T-helper 1 cell (primary cell): ENCODE data around the gene VWF.

Experiments
- DNase-seq, 5 donors: peaks; one replicate each; pipeline ENCODE4 v3.0.0-alpha.2; 2012 to 2020

VWF gene

DNA sequence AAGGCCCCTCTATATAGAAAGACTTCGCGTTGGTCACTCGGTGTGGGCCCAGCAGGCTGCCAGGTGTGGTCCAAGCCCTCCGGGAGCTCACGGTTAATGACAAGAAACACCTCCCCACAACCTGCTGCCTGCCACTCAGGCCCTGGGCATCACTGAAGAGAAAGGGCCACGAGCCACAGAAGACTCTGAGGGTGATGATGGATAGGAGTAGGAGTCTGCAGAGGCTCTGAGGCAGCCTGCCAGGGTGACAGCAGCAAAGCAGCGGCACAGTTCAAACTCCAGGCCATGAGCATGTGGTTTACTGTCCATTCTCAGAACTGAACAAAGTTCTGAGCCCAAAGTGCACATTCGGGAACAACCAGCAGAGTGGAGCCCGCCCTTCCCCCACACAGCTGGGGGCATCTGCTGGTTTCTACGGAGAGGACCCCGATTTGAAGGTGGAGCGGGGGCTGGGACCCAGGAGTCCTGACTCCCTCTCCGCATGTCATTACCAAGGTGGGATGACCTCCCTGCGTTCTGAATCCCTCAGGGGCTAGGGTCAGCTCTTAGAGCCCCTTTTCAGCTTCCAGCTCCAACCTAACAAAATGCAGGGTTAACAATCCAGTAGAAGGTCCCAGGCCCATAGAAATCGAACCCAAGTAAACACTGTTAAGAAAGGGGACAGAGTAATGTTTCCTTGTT, 65.8 kb downstream of the VWF start:
- DNase-seq: no peak

DNA sequence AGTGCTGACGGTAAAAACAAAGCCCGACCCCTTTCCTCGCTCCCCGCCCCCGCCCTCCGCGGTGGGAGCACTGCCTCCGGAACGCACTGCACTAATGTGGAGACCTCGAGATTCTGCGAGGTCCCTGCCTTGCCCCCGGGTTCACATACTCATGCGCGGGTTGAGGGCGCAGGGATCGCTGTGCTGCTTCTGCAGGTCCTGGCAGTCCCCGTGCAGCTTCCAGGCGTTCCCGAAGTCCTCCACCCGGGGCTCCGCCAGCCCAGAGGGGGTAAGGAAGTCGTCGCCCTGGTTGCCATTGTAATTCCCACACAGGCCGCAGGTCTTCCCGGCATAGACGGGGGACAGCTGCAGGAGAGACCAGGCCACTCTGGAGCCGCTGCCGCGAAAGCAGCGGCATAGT, 66.8 kb downstream of the VWF start:
- no peak for DNase-seq

DNA sequence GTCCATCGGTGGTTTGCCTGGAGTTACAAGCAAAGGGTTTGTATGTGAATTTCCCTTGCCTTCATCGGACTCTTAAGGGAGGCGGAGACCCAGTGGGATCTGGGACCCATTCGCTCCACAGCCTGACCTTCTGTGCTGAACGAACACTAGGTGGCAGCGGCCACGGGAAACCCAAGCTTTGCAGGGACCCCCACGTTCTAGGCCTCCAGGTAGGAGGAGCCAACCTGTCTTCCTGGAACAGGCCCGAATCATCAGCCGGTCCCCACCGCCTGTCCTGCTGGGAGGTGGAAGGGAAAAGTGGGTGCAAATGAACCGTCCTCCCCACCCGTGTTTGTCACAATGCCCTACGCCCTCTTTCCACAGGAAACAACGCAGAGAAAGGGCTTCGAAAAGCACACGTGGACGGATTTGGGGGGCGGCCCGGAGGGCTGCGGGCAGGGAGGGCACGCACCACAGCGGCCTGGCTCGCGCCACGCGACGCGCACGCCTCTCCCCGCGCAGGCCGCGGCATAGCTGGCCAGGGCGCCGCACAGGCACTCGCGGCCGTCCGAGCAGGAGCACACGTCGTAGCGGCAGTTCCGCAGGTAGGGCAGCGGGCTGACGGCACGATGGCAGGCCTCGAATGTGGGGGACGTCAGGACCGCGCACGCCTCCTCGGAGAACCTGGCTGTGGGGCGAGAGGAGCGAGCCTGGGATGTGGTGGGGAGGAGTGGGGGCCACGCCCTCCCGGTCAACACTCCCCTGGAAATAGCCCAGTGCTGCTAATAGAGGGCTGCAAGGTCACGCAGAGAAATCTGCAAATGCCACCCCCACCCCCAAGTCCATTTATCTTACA, 67.8 kb downstream of the VWF start:
- DNase-seq: no peak

DNA sequence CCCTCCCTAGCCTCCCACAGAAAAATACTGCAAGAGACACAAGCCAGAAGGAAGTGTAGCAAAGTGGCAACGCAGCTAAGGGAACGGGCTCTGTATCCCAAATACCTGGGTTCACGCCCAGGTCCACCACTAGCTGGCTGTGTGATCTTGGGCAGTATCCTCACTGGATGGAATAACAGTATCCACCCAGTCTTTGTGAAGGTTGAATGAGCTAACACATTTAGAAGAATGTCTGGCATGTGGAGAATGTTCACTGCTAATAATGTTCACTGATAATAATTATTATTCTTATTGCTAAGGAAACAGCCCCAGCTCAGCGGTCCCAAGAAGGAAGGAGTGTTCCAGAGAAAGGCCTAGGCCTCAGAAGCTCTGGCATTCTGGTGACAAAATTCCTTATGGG, 70.9 kb downstream of the VWF start:
- DNase-seq: no peak

DNA sequence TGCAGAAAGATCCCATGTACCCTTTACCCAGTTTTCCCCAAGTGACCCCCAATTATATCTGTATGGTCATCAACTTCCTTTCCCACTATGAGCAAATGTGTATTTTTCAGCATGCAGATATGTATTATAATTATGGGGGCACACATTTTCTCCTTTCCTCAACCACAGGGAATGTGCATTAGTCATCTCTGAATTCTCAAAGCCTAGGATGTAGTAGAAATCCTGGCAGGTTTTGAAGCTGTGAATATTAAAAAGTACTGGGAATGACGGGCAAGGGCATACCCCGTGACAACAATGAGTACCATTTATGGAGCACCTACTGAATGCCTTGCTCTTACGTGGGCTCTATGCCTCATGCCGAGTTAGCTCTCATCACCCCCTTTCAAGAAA, 71.5 kb downstream of the VWF start:
- no peak for DNase-seq

DNA sequence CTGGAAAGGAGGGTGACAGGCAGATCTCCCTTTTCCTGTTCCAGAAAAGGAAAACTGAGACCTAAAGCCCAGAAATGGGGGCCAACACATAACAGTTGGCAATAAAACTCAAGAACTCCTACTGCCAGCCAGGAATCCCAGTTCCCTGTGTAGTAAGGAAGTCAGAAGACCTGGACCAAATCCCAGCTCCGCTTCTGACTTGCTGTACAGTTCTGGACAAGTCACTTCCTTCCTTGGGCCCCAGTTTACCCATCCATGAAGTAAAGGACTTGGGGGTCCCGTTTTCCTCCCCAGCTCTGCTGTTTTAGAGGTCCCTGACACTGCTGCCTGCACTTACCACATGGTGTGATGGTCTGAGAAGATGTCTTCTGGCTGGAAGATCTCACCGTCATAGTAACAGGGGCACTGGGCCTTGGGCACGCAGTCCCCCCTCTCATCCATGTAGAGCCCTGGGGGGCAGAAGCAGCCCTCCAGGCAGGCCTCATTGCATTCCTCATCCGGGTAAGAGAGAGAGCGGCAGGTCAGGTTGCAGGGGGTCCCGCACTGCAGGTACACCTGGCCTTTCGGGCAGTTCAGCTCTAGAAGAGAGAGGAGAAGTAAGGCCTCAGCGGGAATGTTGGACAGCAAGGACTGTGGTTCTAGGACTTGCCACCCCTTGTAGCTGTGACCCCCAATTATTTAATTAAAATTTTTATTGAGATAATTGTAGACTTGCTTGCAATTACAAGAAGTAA, 72.1 kb downstream of the VWF start:
- DNase-seq: no peak

DNA sequence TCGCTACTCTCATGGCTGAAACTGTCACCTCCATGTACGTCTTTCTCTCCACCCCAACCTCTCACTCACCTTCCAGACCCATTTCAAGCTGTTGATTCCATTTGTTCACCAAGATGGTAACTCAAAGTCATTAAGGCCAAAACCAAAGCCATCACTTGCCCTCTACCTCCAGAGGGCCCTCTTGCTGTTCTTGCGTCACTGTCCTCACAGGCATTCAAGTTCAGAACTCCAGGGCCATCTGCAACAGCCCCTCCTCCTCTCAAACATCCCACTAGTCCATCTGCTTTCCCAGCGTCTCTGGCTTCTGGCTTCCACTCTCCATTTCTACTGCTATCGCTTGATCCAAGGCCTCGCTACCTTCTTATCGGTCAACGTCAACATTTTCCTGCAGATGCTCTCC, 74.5 kb downstream of the VWF start:
- DNase-seq: no peak

DNA sequence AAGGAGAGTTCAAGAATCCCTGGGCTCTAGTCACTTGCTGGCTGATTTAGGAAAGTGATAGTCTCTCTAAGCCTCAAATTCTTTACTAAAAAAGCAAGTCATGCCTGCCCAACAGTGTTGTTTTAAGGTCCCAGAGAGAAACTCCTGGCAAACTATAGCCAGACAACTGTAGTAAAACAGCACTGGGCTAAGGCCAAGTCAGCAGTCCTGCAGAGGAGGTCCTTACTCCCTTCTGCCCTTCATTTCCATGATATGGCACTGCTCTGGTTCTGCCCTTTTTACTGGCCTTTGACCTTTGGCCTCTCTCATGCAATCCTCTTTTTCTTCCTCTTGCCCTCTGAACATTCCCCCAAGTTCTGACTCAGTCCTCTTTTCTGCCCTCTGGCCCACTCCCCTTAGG, 74.9 kb downstream of the VWF start:
- no peak for DNase-seq

DNA sequence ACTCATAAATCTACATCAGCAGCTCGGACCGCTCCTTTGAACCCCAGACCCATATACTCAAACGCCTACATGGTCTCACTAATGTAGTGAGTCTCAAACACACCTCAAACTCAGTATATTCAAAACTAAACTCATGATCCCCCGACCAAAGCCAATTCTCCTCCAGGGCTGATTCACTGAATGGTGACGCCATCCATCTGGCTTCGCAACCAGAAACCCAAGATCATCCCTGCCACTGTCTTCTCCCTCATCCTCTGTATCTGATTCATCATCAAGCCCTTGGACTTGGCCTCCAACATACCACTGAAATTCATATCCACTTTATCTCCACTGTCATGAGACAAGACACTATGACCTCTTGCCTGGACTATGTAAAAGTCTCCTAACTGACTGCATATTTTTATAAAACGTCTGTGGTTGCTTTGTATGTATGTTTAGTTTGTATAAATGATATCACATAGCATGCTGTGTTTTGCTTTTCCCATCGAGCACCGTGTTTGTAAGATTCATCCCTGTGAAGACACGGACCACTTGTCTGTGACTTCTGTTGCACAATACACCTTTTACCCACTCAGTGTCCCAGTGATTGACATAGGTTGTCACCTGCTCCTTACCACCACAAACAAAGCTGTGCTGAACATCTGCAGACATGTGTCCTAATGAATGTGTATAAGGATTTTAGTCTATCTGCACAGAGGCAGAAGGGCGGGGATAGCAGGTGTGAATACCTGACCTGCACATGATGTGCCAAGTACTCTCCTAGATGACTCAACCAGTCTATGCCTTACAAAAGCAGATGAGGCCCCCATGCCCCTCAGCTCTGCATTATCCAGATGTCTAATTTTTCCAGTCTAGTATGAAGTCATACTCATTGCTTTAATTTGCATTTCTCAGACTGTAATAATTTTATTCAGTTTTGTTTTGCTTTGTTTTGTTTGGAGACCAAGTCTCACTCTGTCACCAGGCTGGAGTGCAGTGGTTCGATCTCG, 76.9 kb downstream of the VWF start:
- DNase-seq: no peak

DNA sequence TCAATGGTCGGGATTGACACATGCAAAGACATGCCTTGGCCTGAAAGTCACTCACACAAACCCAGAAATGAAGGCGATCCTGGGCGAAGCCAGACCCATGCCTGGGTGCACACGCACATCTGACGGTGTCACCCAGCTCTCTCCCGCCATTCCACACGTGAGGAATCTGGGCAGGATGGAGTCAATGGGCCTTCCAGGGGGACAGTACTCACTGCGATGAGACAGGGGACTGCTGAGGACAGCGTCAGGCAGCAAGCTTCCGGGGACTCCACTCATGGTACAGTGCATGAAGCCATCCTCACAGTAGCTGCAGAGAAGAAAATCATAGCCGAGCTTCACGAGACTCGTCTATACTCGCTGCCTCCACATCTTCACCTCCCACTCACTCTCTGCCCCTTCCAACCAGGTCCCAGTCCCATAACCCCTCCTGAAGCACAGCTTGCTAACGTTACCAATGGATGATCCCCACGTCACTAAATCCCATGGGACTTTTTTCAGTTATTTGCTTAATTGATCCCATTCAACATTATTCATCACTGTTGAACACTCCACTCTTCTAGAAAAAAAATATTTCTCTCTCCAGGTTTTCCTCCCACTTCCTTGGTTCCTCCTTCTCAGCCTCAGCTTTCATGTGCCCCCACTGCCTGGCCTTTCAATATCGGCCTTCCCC, 77.8 kb downstream of the VWF start:
- no peak for DNase-seq

DNA sequence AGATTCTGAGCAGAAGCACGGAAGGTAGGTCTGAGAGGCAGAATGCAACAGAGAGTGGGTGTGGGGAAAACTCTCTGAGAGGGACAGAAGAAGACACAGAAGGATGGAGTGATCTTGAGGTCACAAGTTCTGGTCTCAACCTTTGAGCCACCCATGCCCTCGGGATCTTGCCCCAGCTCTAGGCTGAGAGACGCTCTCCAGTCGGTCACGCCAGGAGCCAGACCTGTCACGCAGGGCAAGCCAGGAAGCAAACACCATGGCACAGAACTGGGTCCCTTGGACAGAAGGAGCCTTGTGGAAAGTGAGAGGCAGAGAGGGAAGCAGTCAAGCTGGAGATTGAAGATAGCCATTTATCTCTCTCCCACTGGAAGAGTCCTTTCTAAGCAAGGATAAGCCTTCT, 79.0 kb downstream of the VWF start:
- no peak for DNase-seq

DNA sequence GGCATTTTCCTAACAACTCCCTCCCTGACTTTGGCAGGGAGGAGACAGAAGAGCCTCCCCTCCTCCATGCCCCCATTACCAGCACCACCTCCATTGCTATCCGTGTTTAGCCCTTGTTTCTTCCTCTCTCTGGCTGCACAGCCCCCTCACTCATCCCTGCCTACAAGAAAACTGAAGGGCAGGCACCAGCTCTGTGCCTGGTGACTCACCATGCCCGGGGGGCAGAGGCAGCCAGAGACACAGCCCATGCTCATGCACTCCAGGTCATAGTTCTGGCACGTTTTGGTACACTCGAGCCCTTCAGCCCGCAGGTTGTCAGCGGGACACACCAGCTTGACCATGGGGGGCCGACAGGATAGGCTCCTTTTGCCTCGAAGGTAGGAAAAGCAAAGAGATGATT, 80.4 kb downstream of the VWF start:
- DNase-seq: no peak

DNA sequence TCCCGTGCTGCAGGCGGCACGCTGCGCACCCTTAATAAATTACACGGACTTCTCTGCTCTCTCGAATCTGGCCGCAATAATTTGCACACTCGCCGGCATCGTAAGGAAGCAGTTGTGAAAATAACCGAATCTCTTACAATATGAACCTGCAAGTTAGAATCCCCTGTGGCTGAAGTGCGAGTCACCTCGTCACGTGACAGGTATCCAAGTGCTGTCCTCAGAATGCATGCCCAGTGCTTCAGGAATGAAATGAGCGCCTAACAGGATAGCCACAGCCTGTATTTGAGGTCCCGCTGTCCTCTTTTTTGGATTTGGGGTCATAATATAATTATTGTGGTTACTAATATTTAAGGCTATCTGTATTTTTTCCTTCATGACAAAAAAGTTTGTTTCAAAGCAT, 82.0 kb downstream of the VWF start:
- DNase-seq: no peak

DNA sequence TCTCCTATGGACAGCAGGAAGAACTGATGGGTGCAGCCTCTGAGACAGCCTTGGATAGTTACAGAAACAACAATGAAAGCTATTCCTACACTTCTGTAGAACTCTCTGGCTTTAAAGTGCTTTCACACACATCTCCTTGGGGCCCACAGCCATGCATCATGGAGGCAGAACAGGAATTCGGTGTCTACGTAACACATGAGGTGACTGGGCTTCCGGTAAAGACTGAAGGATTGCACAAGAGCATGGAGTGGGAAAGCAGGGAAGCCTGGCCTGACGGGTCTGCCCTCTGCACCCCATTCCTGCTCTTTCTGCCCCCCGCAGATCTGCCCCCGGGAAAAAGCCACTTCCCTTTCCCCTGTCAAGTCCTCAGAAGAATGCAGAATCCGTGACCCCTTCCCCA, 82.6 kb downstream of the VWF start:
- DNase-seq: no peak

DNA sequence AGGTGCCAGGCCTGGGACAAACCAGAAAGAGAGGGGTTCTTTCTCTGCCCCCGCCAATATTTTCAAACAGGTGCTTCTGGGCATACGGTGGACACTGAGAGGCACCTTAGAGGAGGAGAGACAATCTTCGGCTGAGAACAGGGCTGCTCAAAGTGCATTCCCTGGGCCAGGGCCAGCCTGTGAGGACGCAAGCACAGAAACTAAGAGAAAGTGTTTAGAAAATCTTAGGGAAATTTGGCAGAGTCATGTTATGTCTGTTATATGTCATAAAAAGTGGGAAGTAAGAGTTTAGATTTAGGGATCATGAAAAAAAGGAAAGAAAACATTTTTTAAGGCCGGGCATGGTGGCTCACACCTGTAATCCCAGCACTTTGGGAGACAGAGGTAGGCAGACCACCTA, 83.7 kb downstream of the VWF start:
- DNase-seq: no peak

DNA sequence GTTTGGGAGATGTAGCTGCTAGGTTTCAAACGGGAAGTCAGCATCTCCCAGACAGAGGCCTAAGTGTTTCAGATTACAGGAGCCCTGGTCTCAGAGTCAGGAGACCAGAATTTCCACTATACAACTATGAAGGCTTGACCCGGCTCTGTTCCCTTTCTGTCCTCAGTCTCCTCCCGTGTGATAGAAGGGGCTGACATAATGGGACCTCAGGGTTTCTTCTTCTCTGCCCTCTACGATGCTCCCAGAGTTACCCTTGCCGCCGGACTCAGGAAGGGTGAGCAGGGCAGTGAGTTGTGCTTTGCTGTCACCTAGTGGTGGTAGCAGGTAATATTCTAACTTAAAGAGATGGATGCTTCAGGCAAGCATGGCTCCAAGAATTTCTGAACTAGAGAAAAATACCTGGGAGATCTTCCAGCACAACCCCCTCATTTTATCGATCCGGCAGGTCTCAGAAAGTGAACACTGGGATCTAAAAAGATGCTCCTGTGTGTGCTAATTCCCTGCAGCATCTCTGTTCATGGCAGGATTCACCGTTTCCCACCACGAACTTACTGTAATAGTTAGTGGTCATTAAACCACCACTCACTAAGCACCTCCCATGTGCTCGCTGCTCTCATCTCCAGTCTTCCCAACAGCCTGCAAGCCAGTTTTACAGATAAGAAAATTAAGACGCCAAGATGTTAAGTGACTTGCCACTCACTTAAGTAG, 84.4 kb downstream of the VWF start:
- peak in 4 of 5 donors; percentile 13 to 48 (median 35) for DNase-seq

DNA sequence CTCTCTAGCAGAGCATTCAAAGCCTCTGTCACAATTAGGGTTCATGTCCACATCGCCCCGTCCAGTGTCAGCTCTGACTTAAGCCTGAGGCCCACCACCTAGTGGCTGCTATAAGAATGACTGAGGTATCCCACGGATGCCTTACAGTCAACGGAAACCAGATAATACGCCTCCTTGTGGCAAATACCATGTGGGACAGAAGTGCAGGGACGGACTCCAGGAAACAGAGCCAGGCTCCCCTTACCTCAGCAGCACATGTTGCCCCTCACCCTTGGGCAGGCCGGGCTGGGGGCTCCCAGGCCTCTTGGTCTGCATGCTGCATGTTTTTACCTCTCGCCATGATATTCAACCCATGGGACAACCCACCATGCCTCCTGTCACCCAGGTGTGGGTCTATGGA, 86.3 kb downstream of the VWF start:
- peak in 2 of 5 donors; percentile 13 to 57 for DNase-seq

DNA sequence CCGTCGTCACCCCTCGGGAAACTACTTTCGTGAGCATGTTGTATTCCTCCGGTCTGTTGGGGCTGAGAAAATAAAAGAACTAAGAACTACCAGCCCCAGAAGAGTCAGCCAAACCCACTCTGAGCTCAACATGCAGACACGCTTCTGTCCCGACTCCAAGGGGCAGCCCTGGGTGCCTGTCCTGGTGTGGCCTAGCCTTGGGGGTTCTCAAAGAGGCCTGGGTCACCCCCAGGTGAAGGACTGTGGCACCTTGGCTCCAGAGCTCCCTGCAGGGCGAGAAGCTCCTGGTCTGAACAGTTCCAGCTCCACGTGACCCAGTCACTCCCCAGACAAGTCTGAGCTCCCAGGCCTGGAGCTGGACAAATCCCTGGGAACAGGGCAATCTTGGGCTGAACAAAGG, 87.0 kb downstream of the VWF start:
- DNase-seq: no peak

DNA sequence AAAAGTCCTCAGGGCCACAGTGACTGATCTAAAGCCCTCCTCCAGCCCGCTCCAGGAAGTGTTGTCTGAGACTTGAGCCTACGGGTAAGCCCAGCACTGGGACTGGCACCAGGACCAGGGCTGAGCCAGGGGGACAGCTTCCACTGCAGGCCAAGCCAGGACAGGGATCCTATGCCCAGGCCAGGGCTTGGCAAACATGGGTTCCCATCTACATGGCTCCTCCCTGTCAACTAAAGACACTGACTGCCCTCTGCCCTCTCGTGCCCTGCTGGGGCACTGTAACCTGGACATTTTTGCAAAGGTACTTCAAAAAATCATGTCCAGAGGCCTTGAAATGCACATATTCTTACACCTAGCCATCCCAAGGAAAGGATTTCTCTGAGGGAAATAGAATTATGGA, 88.0 kb downstream of the VWF start:
- DNase-seq: no peak

DNA sequence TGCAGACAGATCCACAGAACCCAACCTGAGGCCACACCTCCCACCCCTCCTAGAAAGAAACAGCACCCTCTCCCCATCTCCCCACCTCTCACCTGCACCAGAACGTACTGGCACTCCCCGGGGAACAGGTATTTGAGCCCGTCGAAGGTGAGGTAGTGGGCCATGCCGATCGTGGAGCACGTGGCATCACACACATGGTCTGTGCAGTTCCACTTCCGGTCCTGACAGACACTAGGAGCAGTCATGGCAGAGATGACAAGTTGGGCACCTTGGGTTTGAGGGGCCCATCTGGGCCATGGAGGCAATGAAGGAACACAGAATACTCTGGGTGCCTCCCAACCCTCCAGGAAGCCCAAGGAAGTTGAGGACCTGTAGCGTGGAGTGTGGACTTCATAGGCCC, 89.9 kb downstream of the VWF start:
- DNase-seq: no peak

DNA sequence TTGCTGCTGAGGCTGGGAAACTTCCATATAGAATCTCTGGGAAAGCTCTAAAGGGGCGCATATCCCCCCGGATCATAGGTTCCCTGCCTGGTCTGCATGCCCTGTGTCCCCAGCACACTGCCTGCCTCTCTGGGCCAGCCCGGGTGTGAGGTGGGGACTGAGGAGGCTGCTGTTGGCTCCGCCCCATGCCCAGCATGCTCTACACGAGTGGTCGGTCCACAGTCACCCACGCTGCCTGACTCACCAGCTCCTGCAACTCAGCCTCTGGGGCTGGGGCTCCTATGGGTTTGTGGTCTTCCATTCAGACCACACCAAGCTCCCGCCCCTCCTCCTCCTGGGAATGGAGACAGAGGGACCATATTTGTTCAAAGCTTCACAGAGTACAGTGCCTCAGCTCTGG, 90.9 kb downstream of the VWF start:
- no peak for DNase-seq
